Measurements from ENCODE around the gene CLCN4.

GRCh38 chrX:10259716-10260115 is 102.9 kb downstream of the CLCN4 start:
- no peak for TF ChIP-seq CTCF (IDR thresholded peaks at IDR 0.05)
- no peak for TF ChIP-seq POLR2A (IDR thresholded peaks at IDR 0.05)
